Retinal pigment epithelial cell (primary cell): Measurements from ENCODE around the gene KRTAP5-1.
A peak's percentile ranks its signal among the peaks of the same experiment; 100 is the strongest.

Source experiments
- DNase-seq: peaks from one replicate; pipeline ENCODE4 v3.0.0-alpha.2; 2010; ENCODE audit warnings: low read depth
- H3K4me3 ChIP-seq: 2 replicates; pipeline ENCODE4 v1.5.1; 2011; ENCODE audit warnings: mild to moderate bottlenecking, low read length, control low read depth, moderate library complexity
- TF ChIP-seq, protein P1 (sequence below): conservative IDR thresholded peaks from 2 replicates; pipeline ENCODE4 v1.5.1; 2011; ENCODE audit warnings: low read depth, low read length, control low read depth, inconsistent platforms

Gene KRTAP5-1

DNA sequence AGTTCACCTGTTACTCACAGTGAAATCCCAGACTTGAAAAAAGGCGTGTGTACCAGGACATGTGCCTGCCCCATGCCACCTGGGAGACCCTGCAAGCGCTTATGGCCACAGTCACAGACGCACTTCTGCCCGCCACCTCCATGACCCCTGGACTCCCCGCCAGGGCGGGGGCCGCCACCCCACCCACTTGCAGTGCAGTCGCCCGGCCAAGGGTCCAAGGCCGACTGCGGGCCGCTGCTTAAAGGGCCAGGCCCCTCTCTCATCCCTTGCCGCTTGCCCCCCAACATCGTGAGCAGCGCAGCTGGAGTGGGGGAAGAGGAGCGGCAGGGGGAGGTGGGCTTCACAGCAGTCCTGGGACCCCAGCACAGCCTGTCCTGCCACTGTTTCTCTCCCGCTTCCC, 23.8 kb downstream of the KRTAP5-1 start:
- no peak for DNase-seq
- no peak overlapping the region for H3K4me3 ChIP-seq
- TF ChIP-seq, protein P1, sequence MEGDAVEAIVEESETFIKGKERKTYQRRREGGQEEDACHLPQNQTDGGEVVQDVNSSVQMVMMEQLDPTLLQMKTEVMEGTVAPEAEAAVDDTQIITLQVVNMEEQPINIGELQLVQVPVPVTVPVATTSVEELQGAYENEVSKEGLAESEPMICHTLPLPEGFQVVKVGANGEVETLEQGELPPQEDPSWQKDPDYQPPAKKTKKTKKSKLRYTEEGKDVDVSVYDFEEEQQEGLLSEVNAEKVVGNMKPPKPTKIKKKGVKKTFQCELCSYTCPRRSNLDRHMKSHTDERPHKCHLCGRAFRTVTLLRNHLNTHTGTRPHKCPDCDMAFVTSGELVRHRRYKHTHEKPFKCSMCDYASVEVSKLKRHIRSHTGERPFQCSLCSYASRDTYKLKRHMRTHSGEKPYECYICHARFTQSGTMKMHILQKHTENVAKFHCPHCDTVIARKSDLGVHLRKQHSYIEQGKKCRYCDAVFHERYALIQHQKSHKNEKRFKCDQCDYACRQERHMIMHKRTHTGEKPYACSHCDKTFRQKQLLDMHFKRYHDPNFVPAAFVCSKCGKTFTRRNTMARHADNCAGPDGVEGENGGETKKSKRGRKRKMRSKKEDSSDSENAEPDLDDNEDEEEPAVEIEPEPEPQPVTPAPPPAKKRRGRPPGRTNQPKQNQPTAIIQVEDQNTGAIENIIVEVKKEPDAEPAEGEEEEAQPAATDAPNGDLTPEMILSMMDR: no peak

DNA sequence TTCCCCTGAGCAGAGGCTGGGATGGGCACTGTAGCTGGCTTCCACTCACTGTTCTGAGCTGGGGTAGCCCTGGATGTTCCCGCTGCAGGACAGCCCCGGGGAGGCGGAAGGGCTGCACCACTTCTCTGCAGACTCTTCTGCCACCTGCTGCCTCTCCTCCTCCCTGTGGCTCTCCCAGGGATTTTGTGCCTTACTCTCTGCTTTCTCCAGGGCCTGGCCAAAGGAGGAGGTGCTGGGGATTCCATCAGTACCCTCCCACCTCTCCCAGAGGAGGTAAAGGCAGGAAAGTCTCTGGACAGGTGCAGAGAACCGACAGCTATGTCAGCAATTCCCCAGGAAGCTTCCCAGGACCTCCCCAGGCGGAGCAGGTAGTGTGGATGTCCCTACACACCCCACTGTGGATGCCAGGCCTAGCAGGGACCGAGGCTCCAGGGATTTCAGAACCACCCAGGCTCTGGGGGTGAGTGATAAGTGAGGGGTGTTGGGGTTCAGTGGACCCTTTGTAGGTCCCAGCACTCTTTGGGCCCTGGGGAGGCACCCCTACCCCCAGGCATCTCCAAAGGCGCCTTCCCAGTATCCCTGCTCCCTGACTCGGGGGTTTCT, 24.3 kb downstream of the KRTAP5-1 start:
- DNase-seq: no peak
- H3K4me3 ChIP-seq: no peak overlapping the region
- TF ChIP-seq, protein P1: no peak

DNA sequence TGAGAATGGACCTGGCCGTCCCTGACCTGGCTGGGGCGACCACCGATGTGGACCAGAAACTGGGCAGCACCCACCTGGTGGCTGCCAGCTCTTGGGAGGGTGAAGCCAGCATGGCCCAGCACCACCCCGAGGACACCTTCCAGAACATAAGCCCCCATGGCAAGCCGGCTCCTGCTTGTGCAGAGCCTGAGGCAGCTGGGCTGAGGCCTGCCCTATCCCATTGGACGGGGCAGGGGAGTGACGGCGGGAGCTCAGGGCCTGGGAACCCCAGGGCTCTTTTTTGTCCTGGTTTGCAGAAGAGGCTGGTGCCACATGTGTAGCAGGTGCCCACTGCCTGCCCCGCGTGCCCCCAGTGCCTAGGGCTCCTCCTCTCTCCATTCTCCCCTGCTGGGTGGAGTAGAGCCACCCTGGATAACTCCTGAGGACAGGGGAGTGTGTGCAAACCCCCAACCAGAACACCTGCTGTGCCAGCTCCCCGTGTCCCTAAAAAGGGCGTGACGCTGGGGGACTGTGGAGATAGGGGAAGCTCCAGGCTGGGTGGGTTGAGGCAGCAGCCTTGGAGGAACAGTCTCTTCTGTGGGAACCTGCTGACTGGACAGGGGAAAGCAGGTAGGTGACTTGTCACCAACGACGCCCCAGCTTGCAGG, 25.0 kb downstream of the KRTAP5-1 start:
- TF ChIP-seq, protein P1: no peak
- H3K4me3 ChIP-seq: no peak overlapping the region
- no peak for DNase-seq

DNA sequence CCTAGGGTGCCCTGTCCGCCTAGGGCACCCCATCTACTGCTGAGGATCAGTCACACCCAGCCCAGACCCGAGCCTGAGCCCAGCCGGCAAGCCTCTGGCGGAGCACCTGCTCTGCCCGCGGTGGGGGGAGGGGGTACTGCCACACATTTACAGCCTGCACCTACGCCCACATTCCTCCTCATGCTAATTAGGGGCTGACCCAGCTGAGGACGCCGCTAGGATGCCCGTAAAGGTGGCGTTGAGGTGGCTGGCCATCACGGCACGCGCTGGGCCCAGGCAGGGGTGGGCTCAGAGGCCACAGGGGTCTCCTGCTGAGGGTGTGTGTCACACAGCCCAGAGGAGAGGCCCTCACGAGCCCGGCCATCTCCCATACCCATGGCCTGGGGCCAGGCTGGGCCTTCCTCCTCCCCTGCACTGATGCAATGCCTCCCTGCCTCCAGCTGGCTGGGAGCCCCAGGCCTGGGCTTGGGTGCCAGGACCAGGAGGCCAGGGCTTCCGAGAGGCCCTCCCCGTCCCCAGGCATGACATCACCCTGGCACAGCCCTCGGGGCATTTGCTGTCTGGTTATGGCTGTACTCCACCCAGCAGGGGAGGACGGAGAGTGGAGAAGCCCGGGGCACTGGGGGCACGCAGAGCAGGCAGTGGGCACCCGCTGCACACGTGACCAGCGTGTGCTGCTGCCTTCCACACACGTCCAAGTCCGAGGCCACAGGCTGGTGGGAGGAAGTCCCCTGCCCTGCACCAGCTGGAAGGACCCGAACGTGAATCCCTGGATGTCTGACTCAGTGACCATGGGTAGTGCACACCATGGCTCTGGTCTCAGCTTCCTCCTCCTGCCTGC, 25.8 kb downstream of the KRTAP5-1 start:
- peak; percentile 72 for DNase-seq
- TF ChIP-seq, protein P1: peak; percentile 3
- H3K4me3 ChIP-seq: no peak overlapping the region

DNA sequence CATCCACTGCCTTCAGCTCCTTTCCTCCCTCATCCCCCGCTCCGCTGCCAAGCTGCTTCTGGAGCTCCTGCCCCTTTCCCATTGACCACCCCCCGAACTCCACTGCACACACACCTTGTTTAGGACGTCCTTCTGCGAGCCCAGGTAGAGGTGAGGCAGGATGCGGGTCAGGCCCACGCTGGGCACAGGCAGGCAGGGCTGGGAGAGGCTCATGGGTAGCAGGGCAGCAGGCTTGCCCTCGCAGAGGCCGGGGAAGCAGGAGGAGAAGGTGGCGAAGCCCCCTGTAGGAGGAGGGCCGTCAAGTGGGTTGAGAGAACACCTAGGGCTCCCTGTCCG, 26.3 kb downstream of the KRTAP5-1 start:
- H3K4me3 ChIP-seq: no peak overlapping the region
- TF ChIP-seq, protein P1: no peak
- no peak for DNase-seq

DNA sequence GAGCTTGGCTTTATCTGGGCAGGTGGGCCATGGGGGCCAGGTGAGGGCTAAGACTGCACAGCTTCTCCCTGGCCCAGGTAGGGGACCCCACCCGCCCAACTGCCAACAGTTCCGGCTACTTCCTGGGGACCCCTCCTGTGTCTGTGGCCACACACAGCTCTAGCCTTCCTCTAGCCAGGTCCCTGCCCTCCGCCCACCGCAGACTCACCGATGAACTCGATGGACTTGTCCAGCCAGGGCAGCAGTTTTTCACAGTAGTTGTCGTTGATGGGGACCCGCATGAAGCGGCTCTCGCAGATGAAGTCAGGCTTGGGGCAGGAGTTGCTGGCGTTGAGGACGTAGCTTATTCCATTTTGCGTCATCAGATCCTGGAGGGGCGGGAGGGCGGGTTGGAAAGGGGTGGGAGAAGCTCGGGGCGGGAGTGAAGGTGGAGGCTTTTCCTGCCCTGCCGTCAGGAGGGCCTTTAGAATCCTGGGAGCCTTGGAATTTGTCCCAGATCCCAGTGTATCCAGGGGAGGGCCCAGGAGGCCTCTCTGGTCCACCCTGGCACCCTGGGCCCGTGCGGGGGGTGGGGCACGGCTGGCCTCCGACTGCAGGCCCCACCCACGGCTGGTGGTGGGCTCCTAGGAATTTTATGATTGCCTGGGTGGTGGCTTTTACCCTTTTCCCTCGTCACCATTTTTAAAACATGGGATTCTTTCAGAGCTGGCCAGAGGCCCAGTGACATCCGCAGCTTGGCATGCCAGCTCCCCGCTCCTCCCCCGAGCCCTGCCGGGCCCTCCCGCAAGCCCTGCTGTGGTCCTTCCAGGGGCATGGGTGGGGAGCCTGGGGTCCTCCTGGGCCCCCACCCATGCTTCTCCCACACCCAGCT, 26.9 kb downstream of the KRTAP5-1 start:
- TF ChIP-seq, protein P1: no peak
- H3K4me3 ChIP-seq: no peak overlapping the region

More for the DNA sequence above, 26.9 kb downstream of the KRTAP5-1 start:
- peak; percentile 62 for DNase-seq
